IPS-NIHi7 (cell line): ENCODE measurements around the gene METRN.

Experiments used
- DNase-seq: peaks from one replicate; pipeline ENCODE4 v3.0.0; 2012; ENCODE audit warnings: mixed read lengths; ENCODE audit errors: extremely low spot score

METRN gene

DNA sequence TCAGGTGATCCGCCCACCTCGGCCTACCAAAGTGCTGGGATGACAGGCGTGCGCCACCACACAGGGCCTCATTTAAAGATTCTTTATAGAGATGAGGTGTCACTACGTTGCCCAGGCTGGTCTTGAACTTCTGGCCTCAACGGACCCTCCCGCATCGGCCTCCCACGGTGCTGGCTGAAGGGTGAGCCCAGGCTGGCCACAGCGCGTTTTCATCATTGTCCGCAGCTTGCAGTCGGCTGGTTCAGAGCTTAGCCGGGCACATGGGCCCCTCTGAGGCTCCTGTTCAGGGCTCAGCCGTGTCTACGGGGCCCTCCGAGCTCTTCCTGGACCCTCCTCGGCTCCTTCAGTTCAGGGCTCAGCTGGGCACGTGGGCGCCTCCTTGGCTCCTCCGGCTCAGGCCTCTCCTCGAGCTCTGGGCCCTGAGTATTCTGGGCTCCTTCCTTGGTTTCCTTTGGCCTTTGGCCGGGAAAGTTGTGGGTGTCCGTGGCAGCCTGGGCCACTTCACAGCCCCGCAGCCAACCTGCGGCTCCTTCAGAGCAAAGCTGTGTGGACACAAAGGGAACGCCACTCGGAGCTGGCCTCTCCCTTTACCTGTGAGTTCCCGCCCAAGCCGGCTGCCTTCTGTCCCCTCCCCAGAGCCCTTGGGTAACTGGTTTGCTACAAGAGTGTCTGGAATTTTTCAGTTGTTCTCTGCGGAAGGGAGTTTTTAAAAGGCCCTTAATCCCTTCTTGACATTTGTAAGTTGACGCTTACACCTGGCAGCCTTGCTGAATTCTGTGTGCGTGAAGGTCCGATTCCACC is 44.4 kb downstream of the METRN start:
- no peak for DNase-seq

- DNase-seq: no peak
Measured at GRCh38 chr16:760065-760464, 45.1 kb downstream of the METRN start.

DNA sequence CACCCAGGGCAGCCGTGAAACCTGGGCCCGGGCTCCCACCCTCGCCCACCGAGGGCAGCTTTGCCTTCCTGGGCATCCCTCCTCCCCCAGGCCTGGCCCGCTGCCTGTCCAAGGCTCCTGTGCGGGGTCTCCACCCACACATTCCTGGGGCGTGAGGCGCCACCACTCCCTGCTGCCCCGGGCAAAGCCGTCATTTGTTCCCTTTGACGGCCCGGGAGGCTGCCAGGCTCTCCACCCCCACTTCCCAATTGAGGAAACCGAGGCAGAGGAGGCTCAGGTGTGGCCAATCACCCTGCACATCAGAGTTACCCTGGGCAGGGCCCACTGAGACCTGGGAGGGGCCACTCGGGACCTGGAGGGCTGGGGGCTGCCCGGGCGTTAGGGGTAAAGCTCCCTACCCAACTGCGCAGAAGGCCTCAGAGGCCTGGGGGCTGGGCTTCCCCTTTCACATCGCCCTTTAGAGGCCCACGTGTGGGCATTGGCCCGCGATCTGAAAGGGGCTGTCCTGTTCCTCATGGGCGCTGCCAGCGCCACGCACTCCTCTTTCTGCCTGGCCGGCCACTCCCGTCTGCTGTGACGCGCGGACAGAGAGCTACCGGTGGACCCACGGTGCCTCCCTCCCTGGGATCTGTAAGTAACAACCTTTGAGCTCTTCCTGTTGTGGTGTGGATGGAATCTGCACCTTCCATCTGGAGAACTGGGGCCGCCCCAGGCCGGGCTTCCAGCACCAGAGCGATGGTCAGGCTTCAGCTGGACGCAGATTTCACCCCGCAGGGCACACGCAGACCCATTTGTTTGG is 45.8 kb downstream of the METRN start, which contains the start of gene MSLN:
TSS of gene MSLN (plus strand) at position 190 of the 799 bp plus-strand sequence. CDS start 1,947 bp downstream, outside the sequence.
- no peak for DNase-seq

DNA sequence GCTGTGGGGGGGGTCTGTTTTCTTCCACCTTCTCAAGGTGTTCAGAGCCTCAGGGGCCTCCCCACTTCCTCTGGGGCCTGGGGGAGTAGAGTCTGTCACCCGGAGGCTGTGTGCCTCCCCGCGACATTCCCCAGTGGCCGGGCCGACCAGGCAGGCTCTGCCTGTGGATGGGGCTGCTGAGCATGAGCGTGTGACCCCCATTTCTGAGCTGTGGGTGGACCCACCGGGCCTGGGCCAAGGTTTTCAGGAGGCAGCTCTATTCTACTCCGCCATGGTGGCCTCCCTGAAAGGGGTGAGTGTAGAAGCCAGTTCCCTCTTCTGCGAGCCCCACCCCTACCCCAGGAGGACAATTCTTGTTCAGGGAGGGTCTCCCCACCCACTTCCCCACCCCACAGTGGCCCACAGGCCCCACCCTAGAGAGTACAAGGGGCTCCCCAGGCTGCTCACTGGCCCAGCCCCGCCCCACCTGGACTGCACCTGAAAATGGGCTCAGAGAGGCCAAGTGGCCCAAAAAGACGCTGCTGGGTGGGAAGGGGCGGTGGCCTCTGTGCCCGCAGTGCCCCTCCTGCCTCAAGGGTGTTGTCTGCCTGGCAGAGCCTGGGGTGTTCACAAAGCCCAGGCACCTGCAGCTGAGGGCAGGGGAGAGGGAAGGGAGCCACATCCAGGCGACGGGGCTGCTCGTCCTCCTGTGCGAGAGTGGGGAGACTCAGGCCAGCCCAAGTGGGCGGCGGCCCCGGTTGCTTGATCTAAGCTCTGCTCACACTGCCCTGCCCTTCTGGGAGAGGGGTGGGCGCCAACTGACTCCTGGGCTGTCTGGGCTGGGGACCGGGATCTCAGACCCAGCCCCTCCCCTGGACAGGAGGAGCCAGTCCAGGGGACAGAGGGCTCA is 47.0 kb downstream of the METRN start:
- DNase-seq: no peak

GRCh38 chr16:762595-763268 is 47.8 kb downstream of the METRN start:
- no peak for DNase-seq

GRCh38 chr16:763369-764183 is 48.7 kb downstream of the METRN start:
- no peak for DNase-seq

- no peak for DNase-seq
Measured at GRCh38 chr16:764184-764750, 49.3 kb downstream of the METRN start.

- DNase-seq: no peak
Measured at GRCh38 chr16:764848-765487, 50.0 kb downstream of the METRN start.

DNA sequence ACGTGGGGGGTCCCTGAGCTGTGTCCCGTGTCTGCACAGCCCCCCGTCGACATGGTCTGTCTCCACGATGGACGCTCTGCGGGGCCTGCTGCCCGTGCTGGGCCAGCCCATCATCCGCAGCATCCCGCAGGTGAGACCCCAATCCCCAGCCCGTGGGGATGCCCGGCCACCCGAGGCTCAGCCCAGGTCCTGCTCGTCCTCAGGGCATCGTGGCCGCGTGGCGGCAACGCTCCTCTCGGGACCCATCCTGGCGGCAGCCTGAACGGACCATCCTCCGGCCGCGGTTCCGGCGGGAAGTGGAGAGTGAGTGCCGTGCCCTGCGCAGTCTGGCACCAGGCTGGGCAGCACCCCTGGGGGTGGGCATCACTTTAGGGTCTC is 50.6 kb downstream of the METRN start:
- DNase-seq: no peak

- no peak for DNase-seq
Measured at GRCh38 chr16:766008-766819, 51.3 kb downstream of the METRN start.

DNA sequence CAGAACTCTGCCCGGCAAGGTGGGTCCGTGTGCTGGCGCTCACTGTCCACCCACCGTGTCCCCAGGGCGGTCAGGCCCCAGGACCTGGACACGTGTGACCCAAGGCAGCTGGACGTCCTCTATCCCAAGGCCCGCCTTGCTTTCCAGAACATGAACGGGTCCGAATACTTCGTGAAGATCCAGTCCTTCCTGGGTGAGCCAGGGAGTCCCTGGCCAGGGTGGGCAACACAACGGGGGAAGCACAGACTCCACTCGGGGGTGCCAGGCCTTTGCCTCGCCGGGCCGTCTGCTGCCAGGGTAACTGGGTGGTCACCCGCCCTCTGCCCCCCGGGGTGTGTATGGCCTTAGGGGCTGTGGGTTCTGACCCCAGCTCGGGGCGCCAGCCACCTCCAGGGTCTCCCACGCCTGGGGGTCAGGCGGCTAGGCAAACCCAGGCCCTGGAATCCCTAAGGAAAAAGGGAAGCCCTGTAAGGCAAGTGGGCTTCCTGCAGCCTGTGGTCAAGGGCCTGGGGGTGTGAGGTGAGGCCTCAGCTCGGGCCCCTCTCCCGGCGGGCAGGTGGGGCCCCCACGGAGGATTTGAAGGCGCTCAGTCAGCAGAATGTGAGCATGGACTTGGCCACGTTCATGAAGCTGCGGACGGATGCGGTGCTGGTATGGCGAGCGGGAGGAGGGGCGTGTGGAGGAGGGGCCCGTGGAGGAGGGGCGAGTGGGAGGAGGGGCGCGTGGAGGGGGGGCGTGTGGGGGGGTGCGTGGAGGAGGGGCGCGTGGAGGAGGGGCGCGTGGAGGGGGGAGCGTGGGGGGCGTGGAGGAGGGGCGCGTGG is 52.1 kb downstream of the METRN start:
- no peak for DNase-seq

DNA sequence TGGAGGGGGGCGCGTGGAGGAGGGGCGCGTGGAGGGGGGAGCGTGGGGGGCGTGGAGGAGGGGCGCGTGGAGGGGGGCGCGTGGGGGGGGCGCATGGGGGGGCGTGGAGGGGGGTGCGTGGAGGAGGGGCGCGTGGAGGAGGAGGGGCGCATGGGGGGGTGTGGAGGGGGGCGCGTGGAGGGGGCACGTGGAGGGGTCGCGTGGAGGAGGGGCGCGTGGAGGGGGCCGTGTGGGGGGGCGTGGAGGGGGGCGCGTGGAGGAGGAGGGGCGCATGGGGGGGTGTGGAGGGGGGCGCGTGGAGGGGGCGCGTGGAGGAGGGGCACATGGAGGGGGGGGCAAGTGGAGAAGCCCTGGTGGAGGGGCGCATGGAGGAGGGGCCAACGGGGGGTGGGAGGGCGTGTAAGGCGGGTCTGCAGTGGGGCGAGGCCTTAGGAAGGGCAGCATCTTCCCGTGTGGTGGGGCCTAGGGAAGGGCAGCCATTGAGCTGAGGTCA is 52.9 kb downstream of the METRN start:
- no peak for DNase-seq

- no peak for DNase-seq
Measured at GRCh38 chr16:768428-768827, 53.5 kb downstream of the METRN start.
